Left lung (tissue), 10 donors: Measurements from ENCODE around the gene ALK. TPM values are rescaled to one million over a fixed set of nuclear protein-coding genes. Genes with fewer than 3 reads are reported as not detected.

Experiments used
- ATAC-seq: fragments of 200-7000 bp; cut with Tn5 transposase; one replicate; pipeline ENCODE4 v1.9.1; 2020; ENCODE audit warnings: moderate library complexity
- DNase-seq, 4 donors: peaks; one replicate each; pipeline ENCODE4 v3.0.0-alpha.2; 2013 to 2020
- H3K27ac ChIP-seq, 2 donors: fragments of 200-600 bp; sonication (generic) in 1 of 2; one replicate each; pipeline versions ENCODE4 v1.5.0 to v1.8.0; 2020 to 2021
- H3K27me3 ChIP-seq, 2 donors: fragments of 200-600 bp; sonication (generic) in 1 of 2; one replicate each; pipeline versions ENCODE4 v1.5.0 to v1.8.0; 2020 to 2021
- H3K36me3 ChIP-seq, 2 donors: fragments of 200-600 bp; sonication (generic) in 1 of 2; one replicate each; pipeline versions ENCODE4 v1.5.0 to v1.8.0; 2020 to 2021
- H3K4me1 ChIP-seq, 2 donors: fragments of 200-600 bp; one replicate each; pipeline ENCODE4 v1.8.0; 2021
- H3K4me3 ChIP-seq, 2 donors: fragments of 200-600 bp; sonication (generic) in 1 of 2; one replicate each; pipeline versions ENCODE4 v1.5.0 to v1.8.0; 2020 to 2021; ENCODE audit warnings: mild to moderate bottlenecking in 1 of 2
- H3K9me3 ChIP-seq, 2 donors: fragments of 200-600 bp; sonication (generic) in 1 of 2; one replicate each; pipeline versions ENCODE4 v1.5.0 to v1.8.0; 2020 to 2021
- intact Hi-C, 2 donors: fragments of 100-400 bp; cut with DNase I; formaldehyde crosslinking; loops; one replicate each; pipeline versions ENCODE4 v1.11.2 to v1.14.2; 2022
- polyA plus RNA-seq, 6 donors: library from polyadenylated mRNA; unstranded; fragments of 120-200 nt; gene quantifications; one replicate each; pipeline ENCODE4 v1.2.1, GENCODE V29; 2013; ENCODE audit not compliant: insufficient read length in 6 of 6
- total RNA-seq, 2 donors: library from RNA; stranded (reverse); fragmentation: NEBNext Ultra II Directional; extraction: Animal tissue kit (Norgen Biotek cat#: 25700); gene quantifications; one replicate each; pipeline ENCODE4 v1.2.1, GENCODE V29; 2021
- TF ChIP-seq, protein P1 (sequence below), 2 donors: fragments of 200-600 bp; sonication (generic) in 1 of 2; IDR thresholded peaks; one replicate each; pipeline versions ENCODE4 v1.5.0 to v1.8.0; 2021; ENCODE audit warnings: antibody characterized with exemption in 2 of 2
- donor health status: DM: no; HTN: yes; CAD: no.
- donor health status: DM: no; HTN: no; CAD: no.

The ALK gene
- total and polyA plus RNA-seq, 8 donors = 0.06 to 0.70 (median 0.12) TPM; not detected in 2

DNA sequence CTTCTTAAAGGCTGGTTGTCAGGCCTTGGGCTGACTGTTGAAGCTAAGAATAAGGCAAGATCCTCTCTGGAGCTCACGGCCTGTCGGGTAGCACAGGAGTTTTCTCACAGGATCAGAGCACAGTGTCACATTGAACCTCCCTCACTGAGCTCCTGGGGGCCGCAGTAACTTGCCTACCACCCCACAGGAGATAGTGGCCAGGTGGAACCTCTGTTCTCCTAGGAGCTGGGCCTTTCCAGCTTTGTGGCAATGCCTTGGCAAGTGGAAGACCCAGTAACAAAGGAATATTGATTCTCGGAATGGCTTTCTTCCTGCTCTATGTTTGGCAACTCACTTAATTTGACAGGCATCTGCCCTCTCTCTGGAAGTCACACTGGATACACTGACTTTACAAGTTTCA, 1.2 kb upstream of the ALK start:
- DNase-seq = no peak
- H3K36me3 ChIP-seq = no peaks in the 10 kb centered on the region
- ATAC-seq = no peak
- intact Hi-C loops = no loop called here
- H3K27me3 ChIP-seq = peaks cover 46 to 75% of the 10 kb centered on the region in 2 donors
- no peak overlapping the region for H3K27ac ChIP-seq
- TF ChIP-seq, protein P1, sequence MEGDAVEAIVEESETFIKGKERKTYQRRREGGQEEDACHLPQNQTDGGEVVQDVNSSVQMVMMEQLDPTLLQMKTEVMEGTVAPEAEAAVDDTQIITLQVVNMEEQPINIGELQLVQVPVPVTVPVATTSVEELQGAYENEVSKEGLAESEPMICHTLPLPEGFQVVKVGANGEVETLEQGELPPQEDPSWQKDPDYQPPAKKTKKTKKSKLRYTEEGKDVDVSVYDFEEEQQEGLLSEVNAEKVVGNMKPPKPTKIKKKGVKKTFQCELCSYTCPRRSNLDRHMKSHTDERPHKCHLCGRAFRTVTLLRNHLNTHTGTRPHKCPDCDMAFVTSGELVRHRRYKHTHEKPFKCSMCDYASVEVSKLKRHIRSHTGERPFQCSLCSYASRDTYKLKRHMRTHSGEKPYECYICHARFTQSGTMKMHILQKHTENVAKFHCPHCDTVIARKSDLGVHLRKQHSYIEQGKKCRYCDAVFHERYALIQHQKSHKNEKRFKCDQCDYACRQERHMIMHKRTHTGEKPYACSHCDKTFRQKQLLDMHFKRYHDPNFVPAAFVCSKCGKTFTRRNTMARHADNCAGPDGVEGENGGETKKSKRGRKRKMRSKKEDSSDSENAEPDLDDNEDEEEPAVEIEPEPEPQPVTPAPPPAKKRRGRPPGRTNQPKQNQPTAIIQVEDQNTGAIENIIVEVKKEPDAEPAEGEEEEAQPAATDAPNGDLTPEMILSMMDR (IDR thresholded peaks at IDR 0.05) = no peak
- H3K4me3 ChIP-seq = no peak overlapping the region
- H3K4me1 ChIP-seq = peaks cover 18% of the 10 kb centered on the region in 2 donors
- H3K9me3 ChIP-seq = no peaks in the 10 kb centered on the region

DNA sequence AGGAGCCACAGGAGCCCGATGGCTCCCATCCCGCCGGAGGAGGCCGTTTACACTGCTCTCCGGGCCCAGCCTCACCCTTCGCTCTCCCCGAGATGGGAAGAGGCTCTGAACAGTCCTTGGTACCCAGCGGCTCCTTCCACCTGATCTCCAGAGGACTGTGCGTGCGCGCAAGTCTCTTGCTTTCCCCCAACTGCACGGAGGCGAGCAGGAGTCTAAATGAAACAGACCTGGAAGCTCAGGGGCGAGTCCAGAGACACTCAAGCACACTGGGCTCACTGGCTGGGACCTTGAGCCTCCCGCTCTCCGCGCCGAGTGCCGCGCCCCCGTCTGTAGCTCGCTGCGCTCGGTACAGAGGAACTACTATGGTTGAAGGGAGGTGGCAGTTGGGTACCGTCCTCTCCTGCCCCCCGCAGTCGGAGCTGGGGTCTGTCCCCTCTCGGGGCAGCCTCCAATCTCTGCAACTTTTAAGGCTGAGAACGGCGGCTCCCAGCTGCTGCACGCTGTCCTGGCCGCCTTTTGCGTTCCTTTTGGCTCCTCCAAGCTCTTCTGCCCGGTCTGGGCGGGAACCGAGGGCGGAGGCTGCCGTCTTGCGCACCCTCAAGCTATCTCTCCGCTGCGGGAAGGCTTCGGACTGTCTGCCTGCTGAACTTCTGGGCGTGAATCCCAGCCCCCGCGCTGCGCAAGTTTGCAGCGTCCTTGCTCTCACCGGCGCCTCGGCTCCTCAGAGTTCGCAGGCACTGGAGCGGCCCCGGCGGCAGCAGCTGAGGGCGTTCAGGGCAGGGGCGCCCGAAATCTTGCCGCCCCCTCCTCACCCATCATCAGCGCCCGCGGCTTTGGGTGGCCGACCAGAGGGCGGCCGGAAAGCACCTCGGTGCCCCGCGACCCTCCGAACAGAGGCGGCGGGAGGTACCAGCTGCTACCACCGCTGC, 491 bp downstream of the ALK start:
- Histone ChIP-seq H3K9me3 (no peaks in the 10 kb centered on the region), H3K4me1 (peaks cover 18% of the 10 kb centered on the region in 2 donors), H3K27ac (no peak overlapping the region), H3K4me3 (peak overlapping the region; percentile 2 to 21), H3K27me3 (peaks cover 46 to 92% of the 10 kb centered on the region in 2 donors), H3K36me3 (no peaks in the 10 kb centered on the region)
- TF ChIP-seq, protein P1 (IDR thresholded peaks at IDR 0.05) = no peak
- DNase-seq = peak in 1 of 4 donors; percentile 56
- peak; percentile 28 for ATAC-seq
- intact Hi-C loops = no loop called here

DNA sequence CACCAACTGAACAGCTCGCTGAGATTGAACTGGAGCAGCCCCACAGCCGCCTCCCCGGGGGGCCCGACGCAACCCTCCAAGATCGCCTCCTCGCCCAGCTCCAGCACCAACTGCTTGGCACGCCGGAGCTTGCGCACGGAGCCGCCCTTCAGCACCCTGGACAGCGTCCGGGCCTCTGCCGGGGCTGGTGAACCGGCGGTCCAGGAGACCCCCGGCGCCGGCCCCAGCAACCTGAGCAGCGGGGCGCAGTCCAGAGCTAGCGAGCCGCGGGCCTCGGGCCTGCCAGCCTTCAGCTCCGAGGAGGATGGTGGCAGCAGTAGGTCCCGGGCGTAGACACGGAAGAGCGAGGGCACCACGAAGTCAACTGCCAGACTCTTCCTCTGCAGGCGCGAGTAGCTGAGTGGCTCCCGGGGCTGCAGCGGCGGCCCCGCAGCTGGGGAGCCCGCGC, 1.2 kb downstream of the ALK start:
- ATAC-seq = peak; percentile 71
- H3K4me3 ChIP-seq = no peak overlapping the region

DNA sequence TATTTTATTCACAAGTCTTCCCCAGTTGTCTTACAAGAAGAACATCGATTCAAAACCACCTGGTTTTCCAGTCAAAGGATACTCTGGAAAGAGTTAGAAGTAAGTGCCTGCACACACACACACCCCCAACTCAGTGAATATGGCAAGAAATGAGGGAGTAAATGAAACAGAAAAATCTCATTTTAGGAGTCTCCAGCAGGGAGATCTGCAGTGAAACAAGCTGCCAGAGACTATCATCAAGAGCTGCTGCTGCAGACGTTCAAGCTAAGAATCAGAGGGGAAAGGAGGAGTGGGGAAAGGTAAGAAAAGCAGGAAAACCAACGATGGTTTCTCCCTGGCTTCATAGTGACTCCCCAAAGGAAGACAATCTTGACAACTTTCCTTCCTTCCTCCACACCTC, 2.4 kb downstream of the ALK start:
- Histone ChIP-seq H3K4me3 (no peak overlapping the region), H3K36me3 (no peaks in the 10 kb centered on the region), H3K27ac (no peak overlapping the region), H3K9me3 (no peaks in the 10 kb centered on the region), H3K4me1 (peaks cover 18% of the 10 kb centered on the region in 2 donors), H3K27me3 (peaks cover 46 to 86% of the 10 kb centered on the region in 2 donors)
- DNase-seq (no peak), ATAC-seq (no peak)
- TF ChIP-seq, protein P1 (IDR thresholded peaks at IDR 0.05) = no peak
- intact Hi-C loops = no loop called here

More for the DNA sequence above, 1.2 kb downstream of the ALK start:
- TF ChIP-seq, protein P1 (IDR thresholded peaks at IDR 0.05) = no peak
- Histone ChIP-seq H3K4me1 (peaks cover 18% of the 10 kb centered on the region in 2 donors), H3K27me3 (peaks cover 46 to 96% of the 10 kb centered on the region in 2 donors), H3K27ac (no peak overlapping the region), H3K36me3 (no peaks in the 10 kb centered on the region), H3K9me3 (no peaks in the 10 kb centered on the region)
- peak; percentile 45 to 86 (median 70) for DNase-seq
- intact Hi-C loops = no loop called here

DNA sequence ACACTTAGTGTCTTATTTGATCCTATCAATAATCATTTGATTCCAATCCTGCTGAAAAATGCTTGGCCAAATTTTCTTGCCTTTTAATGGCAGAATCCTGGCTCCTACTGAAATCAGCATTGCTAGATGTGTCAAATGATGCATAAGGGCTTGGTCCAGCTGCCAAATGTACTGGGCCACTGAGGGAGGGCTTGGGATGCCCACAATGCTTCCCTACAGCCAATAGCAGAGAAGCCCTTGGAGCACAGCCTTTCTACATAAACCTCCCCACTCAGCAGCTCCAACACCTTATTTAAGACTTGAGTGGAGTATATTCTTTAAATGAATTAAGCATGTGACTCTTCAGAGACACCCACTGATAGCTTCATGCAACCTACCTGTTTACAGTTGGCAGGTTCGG, 3.6 kb downstream of the ALK start:
- Histone ChIP-seq H3K27me3 (peaks cover 43 to 77% of the 10 kb centered on the region in 2 donors), H3K4me3 (no peak overlapping the region), H3K4me1 (peaks cover 18% of the 10 kb centered on the region in 2 donors), H3K27ac (no peak overlapping the region), H3K9me3 (no peaks in the 10 kb centered on the region), H3K36me3 (no peaks in the 10 kb centered on the region)
- DNase-seq (no peak), ATAC-seq (no peak)
- intact Hi-C loops = no loop called here
- TF ChIP-seq, protein P1 (IDR thresholded peaks at IDR 0.05) = no peak
